Activated T-cell treated with anti-CD3 and anti-CD28 coated beads for 4 hours (primary cell): ENCODE results near the gene MFSD1.

Source experiments
- DNase-seq: peaks from one replicate; pipeline ENCODE4 v3.0.0-alpha.2; 2020

Gene MFSD1

DNA sequence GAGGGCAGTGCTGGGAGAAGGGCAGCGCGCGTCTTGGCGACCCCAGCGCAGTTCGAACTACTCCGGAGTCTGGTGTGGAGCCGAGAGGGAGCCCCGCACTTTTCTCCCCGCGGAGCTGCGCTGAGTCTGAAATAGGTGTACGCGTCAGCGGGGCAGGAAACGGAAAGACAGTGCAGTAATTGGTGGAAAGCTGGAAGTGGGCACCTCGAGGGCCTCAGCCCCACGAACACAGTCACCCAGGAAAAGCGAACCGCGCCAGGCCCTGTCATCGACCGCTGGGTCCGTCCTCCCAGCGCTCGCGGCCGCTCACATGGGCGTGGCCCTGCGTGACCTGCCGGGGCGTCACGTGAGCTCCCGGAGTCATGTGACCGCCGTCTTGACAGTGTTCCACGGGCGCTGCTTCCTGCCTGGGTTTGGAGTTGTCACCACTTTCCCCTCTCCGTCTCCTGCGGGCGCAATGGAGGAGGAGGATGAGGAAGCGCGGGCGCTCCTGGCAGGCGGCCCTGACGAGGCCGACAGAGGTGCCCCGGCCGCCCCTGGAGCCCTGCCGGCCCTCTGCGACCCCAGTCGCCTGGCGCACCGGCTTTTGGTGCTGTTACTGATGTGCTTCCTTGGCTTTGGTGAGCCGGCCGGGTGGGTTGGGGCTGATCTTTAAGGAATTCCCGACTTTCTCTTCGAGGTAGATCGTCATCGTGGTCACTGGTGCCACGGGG, at the start of gene MFSD1:
MFSD1 (plus strand) TSS at position 359 of the 713 bp plus-strand sequence; CDS start at position 458, 99 bp downstream.
- peak; percentile 79 for DNase-seq

GRCh38 chr3:158753854-158754253, 48.0 kb upstream of the MFSD1 start:
- DNase-seq, result no peak

DNA sequence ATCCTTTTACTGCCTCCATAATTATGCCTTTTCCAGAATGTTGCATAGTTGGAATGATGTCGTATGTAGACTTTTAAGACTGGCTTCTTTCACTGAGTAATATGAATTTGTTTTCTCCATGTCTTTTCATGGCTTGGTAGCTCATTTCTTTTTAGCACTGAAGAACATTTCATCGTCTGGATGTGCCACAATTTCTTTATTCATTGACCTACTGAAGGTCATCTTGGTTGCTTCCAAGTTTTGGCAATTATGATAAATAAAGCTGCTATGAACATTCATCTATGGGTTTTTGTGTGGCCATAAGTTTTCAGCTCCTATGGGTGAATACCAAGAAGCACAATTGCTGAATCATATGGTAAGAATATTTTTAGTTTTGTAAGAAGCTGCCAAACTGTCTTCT, 46.4 kb upstream of the MFSD1 start:
- DNase-seq, result no peak

DNA sequence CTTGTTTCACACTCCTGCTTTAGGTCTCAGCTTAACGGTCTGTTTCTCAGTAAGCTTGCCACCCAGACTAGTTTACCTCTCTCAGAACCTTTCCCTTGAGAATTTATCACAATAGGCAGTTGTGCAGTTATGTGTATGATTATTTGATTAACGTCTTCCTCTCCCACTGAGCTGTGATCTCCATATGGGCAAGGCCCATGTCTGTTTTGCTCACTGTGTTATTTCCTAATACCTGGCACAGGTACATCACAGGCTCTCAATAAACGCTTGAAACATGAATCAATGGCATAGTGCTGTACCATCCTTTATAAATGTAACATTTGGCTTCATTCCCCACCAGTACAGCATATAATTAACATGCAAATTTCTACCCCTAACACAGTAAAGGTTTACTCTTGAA, 40.5 kb upstream of the MFSD1 start:
- DNase-seq, result no peak

- no peak for DNase-seq
Measured at GRCh38 chr3:158762701-158763100, 39.2 kb upstream of the MFSD1 start.

GRCh38 chr3:158763421-158763820, 38.4 kb upstream of the MFSD1 start:
- no peak for DNase-seq

DNA sequence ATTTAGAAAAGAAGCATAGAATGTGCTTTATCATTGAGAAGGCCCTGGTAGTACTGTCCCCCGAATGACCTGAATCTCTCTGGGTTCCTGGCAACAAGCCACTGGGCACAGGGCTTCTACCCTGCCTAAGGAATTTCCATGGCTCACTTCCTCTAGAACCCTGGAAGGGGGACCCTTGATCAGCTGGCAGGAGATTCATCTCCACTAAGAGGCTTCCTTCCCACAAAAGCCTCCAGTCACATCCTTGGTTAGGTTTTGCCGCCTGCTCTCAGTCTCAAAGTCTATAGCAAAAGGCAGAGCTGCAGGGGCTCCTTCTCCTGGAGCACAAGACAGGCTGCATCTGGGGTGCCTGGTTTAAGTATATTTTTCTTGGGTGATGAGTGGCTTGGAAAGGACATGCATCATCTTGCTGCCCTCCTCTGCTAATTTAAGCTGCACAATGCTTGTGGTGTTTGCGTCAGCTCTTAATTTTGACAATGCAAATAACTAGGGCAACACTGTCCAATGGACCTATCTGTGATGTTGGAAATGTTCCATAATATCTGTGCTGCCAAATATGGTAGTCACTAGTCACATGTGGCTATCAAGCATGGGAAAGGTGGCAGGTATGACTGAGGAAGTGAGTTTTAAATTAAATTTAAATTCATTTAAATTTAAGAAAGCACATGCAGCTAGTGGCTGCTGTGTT, 36.2 kb upstream of the MFSD1 start:
- no peak for DNase-seq

DNA sequence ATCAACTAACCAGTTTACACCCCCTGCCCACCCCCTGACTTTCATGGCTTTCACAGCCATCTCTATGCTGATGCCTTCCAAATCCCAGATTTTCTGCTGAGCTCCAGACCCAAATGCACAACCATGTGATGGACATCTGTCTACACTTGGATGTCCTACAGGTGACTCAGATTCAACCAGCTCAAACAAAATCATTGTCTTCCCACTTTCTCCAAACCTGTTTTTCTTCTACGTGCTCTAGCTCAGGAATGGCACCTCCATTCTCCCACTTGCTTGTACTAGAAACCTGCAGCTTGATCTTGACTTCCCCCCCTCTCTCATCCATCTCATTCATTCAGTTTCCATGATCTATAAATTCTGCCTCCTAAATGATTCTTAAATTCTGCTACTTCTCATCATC, 35.5 kb upstream of the MFSD1 start:
- DNase-seq, result no peak

DNA sequence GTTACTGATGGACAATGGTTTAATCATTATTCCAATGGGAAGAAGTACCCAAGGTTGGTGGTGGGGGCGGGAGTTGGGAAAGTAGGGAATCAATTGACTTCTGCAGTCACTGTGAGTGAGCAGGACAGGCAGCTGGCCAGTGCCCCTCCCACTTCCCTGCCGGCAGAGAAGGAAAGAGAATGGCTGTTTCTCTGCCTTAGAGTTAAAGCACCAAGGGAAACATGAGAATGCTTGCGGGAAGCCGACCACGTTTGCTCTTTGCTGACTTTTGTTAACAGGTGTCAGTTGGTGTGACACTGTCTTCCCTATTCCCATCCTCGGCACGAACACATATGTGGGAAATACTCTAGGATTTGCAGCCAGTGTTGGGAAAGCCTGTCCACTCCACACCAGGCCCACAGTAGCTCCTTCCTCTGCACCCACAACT, 33.5 kb upstream of the MFSD1 start:
- DNase-seq, result no peak

- DNase-seq, result no peak
Measured at GRCh38 chr3:158768881-158769543, 32.8 kb upstream of the MFSD1 start.

GRCh38 chr3:158769549-158769948, 32.3 kb upstream of the MFSD1 start:
- DNase-seq, result no peak

DNA sequence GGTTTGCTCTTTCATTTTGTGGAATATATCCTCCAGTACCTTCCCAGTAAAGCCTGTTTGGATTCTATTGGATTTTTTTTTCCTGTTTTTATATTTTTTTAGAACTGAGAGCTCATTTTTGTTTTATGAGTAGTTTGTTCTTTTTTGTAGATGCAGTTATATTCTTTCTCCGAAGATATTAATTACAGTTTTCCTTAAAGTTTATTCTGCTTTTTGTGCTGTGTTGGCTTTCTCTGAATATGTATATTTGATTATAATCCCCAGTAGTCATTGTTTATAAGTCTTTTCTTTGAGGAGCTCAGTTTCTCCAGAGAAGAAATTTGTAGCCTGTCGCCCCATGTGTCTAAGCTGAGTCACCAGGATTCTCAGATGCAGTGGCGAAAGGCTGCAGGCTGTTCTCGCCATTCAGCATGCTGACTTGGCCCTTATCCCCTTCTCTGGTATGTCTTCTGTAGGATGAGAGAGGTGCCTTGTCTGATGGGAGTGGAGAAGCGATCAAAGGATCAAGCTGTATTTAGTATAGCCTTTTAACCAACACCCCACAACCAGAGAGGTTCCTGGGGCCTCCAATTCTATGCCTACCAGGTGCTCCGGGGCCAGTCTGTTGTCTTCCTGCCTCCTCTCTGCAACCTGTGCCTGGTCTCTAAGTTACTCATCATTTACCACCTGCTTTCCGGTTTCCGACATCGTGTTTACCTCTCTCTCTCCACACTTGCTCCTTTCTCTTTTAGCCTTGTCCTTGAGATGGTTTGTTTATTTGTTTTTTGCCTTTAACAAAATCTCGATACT, 31.7 kb upstream of the MFSD1 start:
- DNase-seq, result no peak

GRCh38 chr3:158770741-158771350, 31.0 kb upstream of the MFSD1 start:
- DNase-seq, result no peak

DNA sequence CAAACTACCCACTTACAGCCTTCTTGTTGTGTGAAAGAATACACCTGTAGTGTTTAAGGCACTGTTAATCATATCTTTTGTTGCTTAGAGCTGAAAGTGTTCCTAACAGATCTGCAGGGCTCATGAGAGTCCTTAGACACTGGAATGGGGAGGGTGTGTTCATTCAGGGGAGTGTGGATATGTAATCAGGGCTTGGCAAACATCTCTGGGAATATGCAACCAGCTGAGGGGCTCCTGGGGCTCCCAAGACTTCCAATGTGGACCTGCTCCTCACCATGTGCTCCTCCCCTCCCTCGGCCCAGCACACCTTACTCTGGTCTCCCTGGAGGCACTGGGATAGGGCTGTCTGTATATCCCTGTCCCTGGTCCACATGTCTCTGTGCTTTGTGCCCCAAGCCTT, 30.3 kb upstream of the MFSD1 start:
- no peak for DNase-seq

- DNase-seq, result no peak
Measured at GRCh38 chr3:158771982-158772381, 29.9 kb upstream of the MFSD1 start.

- no peak for DNase-seq
Measured at GRCh38 chr3:158773166-158773565, 28.7 kb upstream of the MFSD1 start.

DNA sequence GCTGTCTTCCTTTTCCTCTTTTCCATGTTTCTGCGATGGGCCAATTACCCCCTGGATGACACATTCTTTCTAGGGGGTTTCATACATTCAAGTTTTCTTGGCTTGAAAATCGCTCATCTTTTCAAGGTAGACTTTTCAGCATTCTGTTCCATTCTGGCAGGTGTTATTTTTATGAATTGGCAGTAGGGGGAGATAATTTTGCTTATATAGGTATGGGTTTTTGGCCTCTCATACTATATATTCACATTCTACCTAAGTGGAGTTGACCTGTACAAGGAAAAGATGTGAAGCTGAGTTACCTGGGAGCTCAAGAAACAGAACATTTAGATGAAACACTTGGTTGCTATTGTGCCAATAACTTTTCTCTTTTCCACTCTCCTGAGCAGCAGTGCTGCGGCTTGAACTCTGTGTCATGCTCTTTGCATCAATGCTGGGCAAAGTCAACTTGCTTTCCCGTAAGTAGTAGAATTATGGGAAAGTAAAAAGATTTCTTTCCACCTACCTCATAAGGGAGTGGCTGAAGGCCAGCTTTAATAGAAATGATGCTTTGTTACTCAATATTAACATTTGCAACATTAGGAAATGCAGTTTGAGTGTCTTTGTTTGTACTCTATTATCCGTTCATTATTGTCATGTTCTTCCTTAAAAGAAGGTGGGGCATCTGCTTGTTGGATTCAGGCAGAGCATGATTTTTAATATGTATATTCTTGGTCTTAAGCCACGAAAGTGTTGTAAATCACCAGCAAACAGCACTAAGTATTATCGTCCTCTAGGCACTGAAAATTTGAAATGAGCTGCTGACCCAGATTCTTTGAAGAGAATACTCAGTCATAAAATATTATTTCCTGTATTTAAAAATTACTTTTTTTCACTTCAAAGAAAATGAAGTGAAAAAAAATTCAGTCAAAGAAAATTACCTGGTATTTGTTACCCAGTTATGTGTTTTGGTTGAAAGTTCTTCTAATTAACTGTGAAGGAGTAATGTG, 27.7 kb upstream of the MFSD1 start:
- no peak for DNase-seq

DNA sequence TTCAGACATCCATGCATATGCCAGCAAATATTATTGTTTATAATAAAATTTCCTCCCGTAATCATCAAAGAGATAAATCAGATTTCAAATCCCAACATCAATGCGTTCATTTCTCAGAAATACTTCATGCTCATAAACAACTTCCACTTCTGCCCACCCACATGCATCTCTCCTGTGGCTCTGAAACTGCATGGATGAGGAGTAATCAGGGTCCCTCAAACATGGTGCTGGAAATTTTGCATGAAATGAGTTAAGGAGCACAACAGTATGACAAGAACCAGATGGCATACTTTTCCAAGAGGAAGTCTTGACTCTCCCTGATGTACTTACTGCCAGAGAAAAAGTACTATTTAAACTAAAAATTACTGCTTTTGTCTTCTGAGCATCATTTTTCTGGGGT, 26.9 kb upstream of the MFSD1 start:
- no peak for DNase-seq

GRCh38 chr3:158775426-158776410, 26.1 kb upstream of the MFSD1 start:
- DNase-seq, result no peak

DNA sequence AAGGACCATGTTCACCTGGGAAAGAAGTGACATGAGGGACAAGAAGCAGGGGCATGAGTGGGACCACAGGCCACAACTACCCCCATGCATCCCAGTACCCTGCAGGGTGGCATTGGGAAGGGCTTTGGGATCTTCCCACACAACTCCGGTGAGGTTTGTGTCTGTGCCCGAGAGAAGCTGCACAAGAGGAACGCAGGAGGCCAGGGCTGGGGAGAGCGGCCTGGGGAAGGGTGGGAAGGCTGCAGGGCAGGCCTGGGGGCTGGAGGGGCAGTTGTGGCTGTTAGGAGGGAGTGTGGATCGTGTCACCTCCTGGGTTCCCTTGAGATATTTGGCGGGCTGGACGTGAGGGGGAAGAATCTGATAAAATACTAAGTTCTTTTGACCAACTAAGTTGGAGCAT, 25.3 kb upstream of the MFSD1 start:
- no peak for DNase-seq
